Stimulated activated CD4-positive, alpha-beta T cell treated with anti-CD3 and anti-CD28 coated beads, Interleukin-1b, Interleukin-23, amount 100 ng/mL, for 24 hours (primary cell): ENCODE results near the gene ATP1B4.

ENCODE experiments used
- DNase-seq, 4 experiments: peaks; one replicate each; pipeline ENCODE4 v3.0.0-alpha.2; 2020; ENCODE audit warnings: low read depth in 4 of 4, low spot score in 1 of 4

ATP1B4 gene

GRCh38 chrX:120372667-120373370, 10.9 kb downstream of the ATP1B4 start:
- DNase-seq: no peak

- DNase-seq: no peak
These were observed 15.3 kb downstream of the ATP1B4 start for GRCh38 chrX:120377179-120377578.

GRCh38 chrX:120377715-120378114, 15.8 kb downstream of the ATP1B4 start:
- DNase-seq: no peak

GRCh38 chrX:120378570-120378969, 16.7 kb downstream of the ATP1B4 start:
- no peak for DNase-seq

GRCh38 chrX:120379937-120380681, 18.2 kb downstream of the ATP1B4 start:
- no peak for DNase-seq

GRCh38 chrX:120380699-120381098, 18.8 kb downstream of the ATP1B4 start:
- no peak for DNase-seq

GRCh38 chrX:120401301-120401700, 39.4 kb downstream of the ATP1B4 start:
- no peak for DNase-seq

- no peak for DNase-seq
These were observed 40.5 kb downstream of the ATP1B4 start for GRCh38 chrX:120402369-120402768.

- DNase-seq: no peak
These were observed 44.7 kb downstream of the ATP1B4 start for GRCh38 chrX:120406638-120407037.

- no peak for DNase-seq
These were observed 46.3 kb downstream of the ATP1B4 start for GRCh38 chrX:120408168-120408567.

GRCh38 chrX:120419463-120419862, 57.6 kb downstream of the ATP1B4 start:
- DNase-seq: no peak

GRCh38 chrX:120426599-120426998, 64.7 kb downstream of the ATP1B4 start:
- DNase-seq: no peak

- DNase-seq: no peak
These were observed 66.4 kb downstream of the ATP1B4 start for GRCh38 chrX:120428309-120428708.

- DNase-seq: no peak
These were observed 68.1 kb downstream of the ATP1B4 start for GRCh38 chrX:120429776-120430540.
